Measurements from ENCODE around the gene RALGAPB.
"Not testable (repeated sequence)": the region's sequence is repeated elsewhere in the genome, so short reads cannot be mapped to it uniquely, and the experiment has no call there.

RALGAPB gene

GRCh38 chr20:38472513-38473366 is at the start of gene RALGAPB:
TSS of gene RALGAPB (plus strand) at chr20:38472843. CDS start at chr20:38488433, 15,590 bp downstream.
- TF ChIP-seq GATA1 (IDR thresholded peaks at IDR 0.05; ENCODE audit: low read depth, low read length) (no peak), POLR2A (IDR thresholded peaks at IDR 0.05; ENCODE audit: low read length) (peak; percentile 73)
- peak; percentile 98 to 99 for DNase-seq

- no peak for DNase-seq
- TF ChIP-seq POLR2A (IDR thresholded peaks at IDR 0.05; ENCODE audit: low read length) = no peak
- no peak for TF ChIP-seq GATA1 (IDR thresholded peaks at IDR 0.05; ENCODE audit: low read depth, low read length)
Observed at GRCh38 chr20:38423541-38423940, 49.1 kb upstream of the RALGAPB start.

- DNase-seq = no peak
- TF ChIP-seq GATA1 (IDR thresholded peaks at IDR 0.05; ENCODE audit: low read depth, low read length) (no peak), POLR2A (IDR thresholded peaks at IDR 0.05; ENCODE audit: low read length) (no peak)
Observed at GRCh38 chr20:38424401-38424800, 48.2 kb upstream of the RALGAPB start.

- peak in 1 of 2 experiments; percentile 48 for DNase-seq
- TF ChIP-seq GATA1 (IDR thresholded peaks at IDR 0.05; ENCODE audit: low read depth, low read length) (no peak), POLR2A (IDR thresholded peaks at IDR 0.05; ENCODE audit: low read length) (no peak)
Observed at GRCh38 chr20:38426006-38426897, 46.4 kb upstream of the RALGAPB start.

- no peak for DNase-seq
- no peak for TF ChIP-seq GATA1 (IDR thresholded peaks at IDR 0.05; ENCODE audit: low read depth, low read length)
- no peak for TF ChIP-seq POLR2A (IDR thresholded peaks at IDR 0.05; ENCODE audit: low read length)
Observed at GRCh38 chr20:38427655-38428023, 45.0 kb upstream of the RALGAPB start.

- TF ChIP-seq GATA1 (IDR thresholded peaks at IDR 0.05; ENCODE audit: low read depth, low read length) = no peak
- no peak for TF ChIP-seq POLR2A (IDR thresholded peaks at IDR 0.05; ENCODE audit: low read length)
- DNase-seq = no peak
Observed at GRCh38 chr20:38428800-38429199, 43.8 kb upstream of the RALGAPB start.

- peak; percentile 68 to 74 for DNase-seq
- TF ChIP-seq GATA1 (IDR thresholded peaks at IDR 0.05; ENCODE audit: low read depth, low read length) (no peak), POLR2A (IDR thresholded peaks at IDR 0.05; ENCODE audit: low read length) (no peak)
Observed at GRCh38 chr20:38429301-38429700, 43.3 kb upstream of the RALGAPB start.

- no peak for DNase-seq
- TF ChIP-seq GATA1 (IDR thresholded peaks at IDR 0.05; ENCODE audit: low read depth, low read length) (no peak), POLR2A (IDR thresholded peaks at IDR 0.05; ENCODE audit: low read length) (no peak)
Observed at GRCh38 chr20:38430679-38431325, 41.8 kb upstream of the RALGAPB start.

GRCh38 chr20:38432292-38432691 is 40.4 kb upstream of the RALGAPB start:
- no peak for DNase-seq
- TF ChIP-seq GATA1 (IDR thresholded peaks at IDR 0.05; ENCODE audit: low read depth, low read length) = no peak
- no peak for TF ChIP-seq POLR2A (IDR thresholded peaks at IDR 0.05; ENCODE audit: low read length)

GRCh38 chr20:38432870-38433269 is 39.8 kb upstream of the RALGAPB start:
- not testable (repeated sequence) for DNase-seq

- DNase-seq = no peak
- TF ChIP-seq POLR2A (IDR thresholded peaks at IDR 0.05; ENCODE audit: low read length) (no peak), GATA1 (IDR thresholded peaks at IDR 0.05; ENCODE audit: low read depth, low read length) (no peak)
Observed at GRCh38 chr20:38433304-38433972, 39.2 kb upstream of the RALGAPB start.

GRCh38 chr20:38434301-38434741 is 38.3 kb upstream of the RALGAPB start:
- peak; percentile 72 to 73 for DNase-seq
- no peak for TF ChIP-seq GATA1 (IDR thresholded peaks at IDR 0.05; ENCODE audit: low read depth, low read length)
- no peak for TF ChIP-seq POLR2A (IDR thresholded peaks at IDR 0.05; ENCODE audit: low read length)

GRCh38 chr20:38434770-38435554 is 37.7 kb upstream of the RALGAPB start, which contains the start of gene SNHG17:
TSS of gene SNHG17 (minus strand) at chr20:38435328.
- peak; percentile 97 for DNase-seq
- peak; percentile 96 for TF ChIP-seq POLR2A (IDR thresholded peaks at IDR 0.05; ENCODE audit: low read length)
- no peak for TF ChIP-seq GATA1 (IDR thresholded peaks at IDR 0.05; ENCODE audit: low read depth, low read length)

Measured in erythroblast (primary cell).